Stimulated activated CD4-positive, alpha-beta T cell treated with anti-CD3 and anti-CD28 coated beads, TNF-alpha, amount 100 ng/mL, for 4 hours (primary cell): ENCODE measurements around the gene DYSF.
"Not testable (repeated sequence)": the region's sequence is repeated elsewhere in the genome, so short reads cannot be mapped to it uniquely, and the experiment has no call there.

Experiments used
- DNase-seq, 3 experiments: peaks; one replicate each; pipeline ENCODE4 v3.0.0-alpha.2; 2020; ENCODE audit warnings: low read depth in 3 of 3

The DYSF gene

GRCh38 chr2:71453404-71454220 lies at the start of gene DYSF:
Gene DYSF (plus strand): TSS chr2:71453561.
- no peak for DNase-seq

GRCh38 chr2:71409611-71410010 lies 43.8 kb upstream of the DYSF start:
- DNase-seq: no peak

GRCh38 chr2:71410696-71411095 lies 42.7 kb upstream of the DYSF start:
- no peak for DNase-seq

DNA sequence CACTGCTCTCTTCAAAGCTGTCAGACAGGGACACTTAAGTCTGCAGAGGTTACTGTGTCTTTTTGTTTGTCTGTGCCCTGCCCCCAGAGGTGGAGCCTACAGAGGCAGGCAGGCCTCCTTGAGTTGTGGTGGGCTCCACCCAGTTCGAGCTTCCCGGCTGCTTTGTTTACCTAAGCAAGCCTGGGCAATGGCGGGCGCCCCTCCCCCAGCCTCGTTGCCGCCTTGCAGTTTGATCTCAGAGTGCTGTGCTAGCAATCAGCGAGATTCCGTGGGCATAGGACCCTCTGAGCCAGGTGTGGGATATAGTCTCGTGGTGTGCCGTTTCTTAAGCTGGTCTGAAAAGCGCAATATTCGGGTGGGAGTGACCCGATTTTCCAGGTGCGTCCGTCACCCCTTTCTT lies 36.5 kb upstream of the DYSF start:
- DNase-seq: not testable (repeated sequence)

DNA sequence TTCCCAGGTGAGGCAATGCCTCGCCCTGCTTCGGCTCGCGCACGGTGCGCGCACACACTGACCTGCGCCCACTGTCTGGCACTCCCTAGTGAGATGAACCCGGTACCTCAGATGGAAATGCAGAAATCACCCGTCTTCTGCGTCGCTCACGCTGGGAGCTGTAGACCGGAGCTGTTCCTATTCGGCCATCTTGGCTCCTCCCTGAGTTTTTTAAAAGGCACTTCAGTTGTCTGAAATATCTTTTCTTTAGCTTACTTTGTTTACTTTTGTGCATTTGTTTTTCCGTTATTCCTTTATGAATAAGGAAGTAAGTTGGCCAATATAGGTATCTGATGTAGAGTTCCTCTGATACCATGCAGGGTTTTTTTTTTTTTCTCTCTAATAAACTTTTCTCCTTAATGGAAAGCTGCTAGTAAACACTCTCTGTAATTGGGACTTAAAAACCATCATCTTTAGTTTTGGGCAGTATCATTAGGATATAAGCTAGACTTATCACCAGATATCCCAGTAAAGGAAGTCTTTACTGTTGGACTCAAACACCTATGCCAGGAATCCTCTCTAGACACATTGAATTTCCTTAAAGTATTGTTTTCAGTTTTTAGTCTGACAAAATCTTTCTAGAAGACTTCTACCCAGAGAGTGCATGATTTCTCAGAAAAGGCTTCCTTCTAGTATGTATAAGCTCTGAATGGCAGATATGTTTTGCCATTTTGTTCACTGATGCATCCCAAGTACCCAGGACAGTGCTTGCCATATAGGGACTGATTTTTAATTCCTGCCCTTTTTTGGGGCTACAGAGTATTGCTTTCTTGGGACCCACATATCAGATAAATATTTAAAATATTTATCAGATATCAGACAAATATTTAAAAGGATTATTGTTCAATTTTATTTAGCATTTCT lies 35.8 kb upstream of the DYSF start:
- no peak for DNase-seq

DNA sequence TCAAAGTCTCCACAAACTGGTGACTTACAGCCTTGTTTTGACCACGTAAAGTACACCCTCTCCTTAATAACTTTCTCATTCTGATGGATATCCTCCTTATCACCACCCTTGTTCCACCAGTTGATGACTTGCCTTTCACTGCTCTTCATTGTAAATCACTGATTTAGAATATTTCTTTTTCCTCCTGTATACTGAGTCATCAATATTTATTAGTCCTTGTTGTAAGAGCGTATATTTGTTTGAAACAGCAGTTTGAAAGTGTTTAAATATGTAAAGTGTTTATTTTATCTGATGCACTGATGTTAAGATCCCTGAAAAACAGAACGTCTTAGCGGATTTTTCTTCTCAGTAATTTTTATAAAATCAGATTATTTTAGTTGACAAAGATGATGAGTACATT lies 34.2 kb upstream of the DYSF start:
- no peak for DNase-seq

DNA sequence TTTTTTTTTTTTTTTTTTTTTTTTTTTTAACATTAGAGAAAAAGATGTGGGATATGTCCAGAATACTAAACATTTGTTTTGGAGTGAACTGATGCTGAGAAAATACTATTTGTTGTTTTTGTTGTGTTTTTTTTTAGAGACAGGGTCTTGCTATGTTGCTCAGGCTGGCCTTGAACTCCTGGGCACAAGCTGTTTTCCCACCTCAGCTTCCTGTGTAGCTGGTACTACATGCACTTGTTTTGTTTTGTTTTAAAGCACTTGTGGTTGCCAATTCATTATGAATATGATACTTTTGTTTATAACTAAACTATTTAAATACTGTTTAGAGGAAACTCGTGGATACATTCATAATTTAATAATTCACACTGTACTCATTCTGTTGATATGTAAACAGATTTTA lies 33.4 kb upstream of the DYSF start:
- DNase-seq: no peak

- no peak for DNase-seq
These were observed 30.6 kb upstream of the DYSF start for GRCh38 chr2:71422786-71423185.

DNA sequence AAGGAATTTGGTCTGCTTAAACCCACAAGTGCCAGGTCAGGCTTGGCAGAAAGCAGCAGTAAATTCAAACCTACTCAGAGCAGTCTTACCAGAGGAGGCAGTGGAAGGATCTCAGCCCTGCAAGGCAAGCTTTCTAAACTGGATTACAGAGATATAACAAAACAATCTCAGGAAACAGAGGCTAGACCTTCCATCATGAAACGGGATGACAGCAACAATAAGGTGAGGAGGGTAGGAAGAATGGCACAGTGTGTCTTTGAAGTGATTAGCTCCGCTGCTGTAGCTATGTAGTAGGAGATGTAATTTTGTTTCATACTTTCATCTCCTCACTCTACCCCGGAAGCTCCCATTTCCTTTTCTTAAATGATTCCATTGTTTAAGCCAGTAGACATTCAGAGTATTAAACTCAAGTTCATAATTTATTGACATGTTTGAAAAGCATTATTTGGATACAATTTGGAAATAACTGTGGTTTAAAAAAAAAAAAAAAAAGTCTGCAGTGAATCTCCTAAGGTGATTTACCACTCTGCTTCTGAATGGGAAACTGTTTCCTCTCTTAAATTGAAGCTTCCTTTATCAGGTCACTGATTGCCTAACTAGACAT lies 29.4 kb upstream of the DYSF start:
- DNase-seq: no peak

DNA sequence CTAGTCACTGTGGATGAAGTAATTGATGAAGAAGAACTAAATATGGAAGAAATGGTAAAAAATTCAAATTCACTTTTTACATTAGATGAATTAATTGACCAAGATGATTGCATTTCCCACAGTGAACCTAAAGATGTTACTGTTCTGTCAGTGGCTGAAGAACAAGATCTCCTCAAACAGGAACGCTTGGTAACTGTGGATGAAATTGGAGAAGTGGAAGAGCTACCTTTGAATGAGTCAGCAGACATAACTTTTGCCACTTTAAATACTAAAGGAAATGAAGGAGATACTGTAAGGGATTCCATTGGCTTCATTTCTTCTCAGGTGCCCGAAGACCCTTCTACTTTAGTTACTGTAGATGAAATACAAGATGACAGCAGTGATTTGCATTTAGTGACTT lies 26.6 kb upstream of the DYSF start:
- DNase-seq: no peak

GRCh38 chr2:71428472-71429383 lies 24.6 kb upstream of the DYSF start:
- DNase-seq: no peak

- DNase-seq: not testable (repeated sequence)
These were observed 8.2 kb upstream of the DYSF start for GRCh38 chr2:71445142-71445541.

DNA sequence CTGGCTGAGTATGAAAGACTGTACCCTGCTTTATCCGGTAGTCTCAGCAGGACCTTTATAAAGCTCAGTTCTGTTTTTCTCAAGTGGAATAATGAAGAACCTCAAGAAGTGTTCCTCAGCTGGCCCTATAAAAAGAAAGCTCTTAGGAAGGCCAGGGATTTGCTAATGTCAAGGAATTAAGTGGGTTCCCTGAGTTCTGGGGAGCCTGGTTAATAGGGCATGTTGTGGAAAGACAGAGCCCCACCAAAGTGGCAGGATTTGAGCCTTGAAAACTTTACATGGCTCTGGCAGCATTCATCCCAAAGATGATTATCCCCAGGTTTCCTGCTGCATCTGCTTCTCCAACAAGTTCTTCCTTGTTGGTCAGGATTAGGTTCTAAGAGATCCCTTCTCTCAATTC lies 6.9 kb upstream of the DYSF start:
- DNase-seq: no peak

- DNase-seq: no peak
These were observed 4.0 kb upstream of the DYSF start for GRCh38 chr2:71449343-71449742.

DNA sequence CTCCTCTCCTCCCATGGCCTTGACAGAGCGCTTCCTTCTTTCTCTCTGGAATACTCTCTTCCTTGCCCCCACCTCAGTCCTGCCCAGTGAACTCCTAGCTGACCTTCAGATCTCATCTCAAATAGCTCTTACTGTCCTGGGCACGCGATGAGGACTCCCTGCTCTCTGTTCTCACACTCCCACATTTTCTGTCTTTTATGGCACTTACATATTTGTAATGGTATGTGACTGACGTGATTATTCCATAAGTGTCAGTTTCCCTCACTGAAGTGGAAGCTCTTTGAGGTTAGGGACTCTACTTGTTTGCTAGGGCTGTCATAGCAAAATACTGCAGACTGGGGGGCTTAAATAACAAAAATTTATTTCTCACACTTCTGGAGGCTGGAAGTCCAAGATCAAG lies 1.7 kb upstream of the DYSF start:
- no peak for DNase-seq

GRCh38 chr2:71452565-71452964 lies 796 bp upstream of the DYSF start:
- no peak for DNase-seq

- no peak for DNase-seq
These were observed 1.1 kb downstream of the DYSF start for GRCh38 chr2:71454221-71455010.

GRCh38 chr2:71455011-71455740 lies 1.8 kb downstream of the DYSF start:
- DNase-seq: no peak

DNA sequence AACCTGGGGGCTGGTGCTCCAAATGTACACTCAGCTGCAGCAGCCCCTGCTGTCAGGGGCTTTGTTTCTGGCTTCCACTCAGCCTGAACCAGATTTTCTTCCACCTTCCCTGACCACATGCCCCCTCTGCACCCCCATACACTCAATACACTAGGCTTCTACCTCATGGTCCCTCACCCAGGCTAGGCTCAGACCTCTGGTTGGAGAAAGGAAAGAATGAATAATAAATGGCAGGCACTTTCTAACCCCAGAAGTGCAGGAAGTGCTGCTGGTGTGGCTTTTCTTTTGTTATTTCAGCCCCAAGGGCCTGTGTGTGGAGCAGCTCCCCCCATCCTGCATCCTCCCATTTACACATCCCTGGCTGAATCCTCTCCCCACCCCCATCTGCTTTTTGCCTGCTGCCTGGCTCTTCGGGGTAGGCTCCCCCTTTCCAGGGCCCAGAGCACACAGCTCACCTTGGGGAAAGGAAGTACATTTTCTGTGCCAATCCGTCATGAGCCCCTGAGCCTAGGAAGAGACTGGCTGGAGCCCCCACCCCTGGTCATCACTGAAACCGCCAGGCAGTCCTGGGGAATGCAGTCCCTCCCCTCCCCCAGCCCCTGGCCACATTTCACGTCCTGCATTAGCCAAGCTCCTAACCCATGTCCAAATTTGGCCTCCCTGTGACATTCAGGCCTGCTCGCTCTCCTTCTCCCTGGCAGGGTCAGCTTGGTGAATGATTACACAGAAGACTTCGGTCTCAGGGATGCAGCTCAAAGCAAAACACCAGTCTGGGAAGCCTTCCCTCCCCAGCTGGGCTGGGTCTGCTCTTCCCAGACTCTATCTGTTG lies 2.6 kb downstream of the DYSF start:
- no peak for DNase-seq
